Astrocyte (in vitro differentiated cells and primary cell): ENCODE data around the gene HNRNPC. TPM values are rescaled to one million over a fixed set of nuclear protein-coding genes. Genes with fewer than 3 reads are reported as not detected.
A peak's percentile ranks its signal among the peaks of the same experiment; 100 is the strongest.

Experiments
- DNase-seq: peaks from one replicate; pipeline ENCODE4 v3.0.0-alpha.2; 2010; ENCODE audit warnings: low read depth
- FAIRE-seq: peaks from 2 replicates; lab custom pipeline; 2011; peaks lifted over from hg19 to GRCh38; lab: Jason Lieb, UNC
- H2AFZ ChIP-seq: 2 replicates; pipeline ENCODE4 v1.6.0; 2012; ENCODE audit warnings: low read depth, low read length, inconsistent platforms
- H3K27ac ChIP-seq: 2 replicates; pipeline ENCODE4 v1.5.1; 2011; ENCODE audit warnings: low read depth, low read length, inconsistent platforms
- H3K27me3 ChIP-seq: 2 replicates; pipeline ENCODE4 v1.6.0; 2011; ENCODE audit warnings: low read length, inconsistent platforms; ENCODE audit not compliant: insufficient read depth
- H3K36me3 ChIP-seq: 2 replicates; pipeline ENCODE4 v1.5.1; 2011; ENCODE audit warnings: low read length, inconsistent platforms; ENCODE audit not compliant: insufficient read depth
- H3K4me1 ChIP-seq: 2 replicates; pipeline ENCODE4 v1.5.1; 2011; ENCODE audit warnings: low read length, inconsistent platforms; ENCODE audit not compliant: insufficient read depth
- H3K4me2 ChIP-seq: 2 replicates; pipeline ENCODE4 v1.6.0; 2012; ENCODE audit warnings: low read length, inconsistent platforms
- H3K4me3 ChIP-seq: 2 replicates; pipeline ENCODE4 v1.5.1; 2011; ENCODE audit warnings: low read depth, mild to moderate bottlenecking, low read length, inconsistent platforms; ENCODE audit not compliant: insufficient read depth
- H3K79me2 ChIP-seq: 2 replicates; pipeline ENCODE4 v1.6.0; 2012; ENCODE audit warnings: mild to moderate bottlenecking, low read length, inconsistent platforms; ENCODE audit not compliant: insufficient read depth
- H3K9ac ChIP-seq: 2 replicates; pipeline ENCODE4 v1.6.0; 2012; ENCODE audit warnings: mild to moderate bottlenecking, low read length, inconsistent platforms
- H3K9me3 ChIP-seq: 2 replicates; pipeline ENCODE4 v1.5.1; 2012; ENCODE audit warnings: low read depth, mild to moderate bottlenecking, low read length, inconsistent platforms; ENCODE audit not compliant: insufficient read depth
- H4K20me1 ChIP-seq: 2 replicates; pipeline ENCODE4 v1.6.0; 2012; ENCODE audit warnings: low read length, inconsistent platforms; ENCODE audit not compliant: insufficient read depth
- H3K27ac Mint-ChIP-seq: one replicate; pipeline ENCODE4 v1.8.0; 2021; ENCODE audit warnings: mild to moderate bottlenecking, mixed read lengths; ENCODE audit not compliant: unreplicated experiment
- H3K27me3 Mint-ChIP-seq: one replicate; pipeline ENCODE4 v1.8.0; 2021; ENCODE audit warnings: low read depth, mixed read lengths; ENCODE audit not compliant: unreplicated experiment
- H3K36me3 Mint-ChIP-seq: one replicate; pipeline ENCODE4 v1.8.0; 2021; ENCODE audit warnings: low read depth, mixed read lengths; ENCODE audit not compliant: unreplicated experiment
- H3K4me1 Mint-ChIP-seq: one replicate; pipeline ENCODE4 v1.8.0; 2021; ENCODE audit warnings: low read depth, mixed read lengths; ENCODE audit not compliant: unreplicated experiment
- H3K4me3 Mint-ChIP-seq: one replicate; pipeline ENCODE4 v1.8.0; 2021; ENCODE audit warnings: mild to moderate bottlenecking, moderate library complexity, mixed read lengths; ENCODE audit not compliant: unreplicated experiment
- H3K9me3 Mint-ChIP-seq: one replicate; pipeline ENCODE4 v1.8.0; 2021; ENCODE audit warnings: mild to moderate bottlenecking, mixed read lengths; ENCODE audit not compliant: unreplicated experiment
- CTCF ChIP-seq: IDR thresholded peaks from 2 replicates; pipeline ENCODE4 v1.5.1; 2011; ENCODE audit warnings: low read depth, mild to moderate bottlenecking, inconsistent platforms, low read length, moderate library complexity; ENCODE audit not compliant: insufficient read depth
- EZH2 ChIP-seq: IDR thresholded peaks from 2 replicates; pipeline ENCODE4 v1.6.1; 2012; ENCODE audit warnings: mild to moderate bottlenecking, low read length, inconsistent platforms; ENCODE audit not compliant: insufficient read depth
- total RNA-seq: library from RNA; stranded (reverse); gene quantifications from 2 replicates; pipeline ENCODE4 v1.2.1, GENCODE V29; 2021

The HNRNPC gene
- total RNA-seq, 1 donor from 2014 or later: 525 TPM

GRCh38 chr14:21248739-21249411 lies 20.4 kb downstream of the HNRNPC start:
- DNase-seq (no peak), FAIRE-seq (no peak)
- H3K4me1 ChIP-seq: peaks cover 7% of the 10 kb centered on the region
- Mint-ChIP-seq H3K36me3 (peaks cover 23% of the 10 kb centered on the region), H3K4me3 (peak overlapping the region; percentile 57), H3K27me3 (no peaks in the 10 kb centered on the region), H3K9me3 (no peaks in the 10 kb centered on the region), H3K4me1 (peaks cover 16% of the 10 kb centered on the region), H3K27ac (peak overlapping the region; percentile 41)
- no peak overlapping the region for H3K9ac ChIP-seq
- no peaks in the 10 kb centered on the region for H3K9me3 ChIP-seq
- TF ChIP-seq CTCF (no peak), EZH2 (no peak)
- no peak overlapping the region for H3K4me3 ChIP-seq
- no peak overlapping the region for H2AFZ ChIP-seq
- H3K4me2 ChIP-seq: no peak overlapping the region
- no peaks in the 10 kb centered on the region for H3K27me3 ChIP-seq
- H4K20me1 ChIP-seq: peaks cover 100% of the 10 kb centered on the region
- H3K36me3 ChIP-seq: peaks cover 55% of the 10 kb centered on the region
- H3K27ac ChIP-seq: no peak overlapping the region
- peaks cover 100% of the 10 kb centered on the region for H3K79me2 ChIP-seq

- no peaks in the 10 kb centered on the region for H3K9me3 ChIP-seq
- no peak for DNase-seq
- FAIRE-seq: no peak
- peaks cover 7% of the 10 kb centered on the region for H3K4me1 ChIP-seq
- Mint-ChIP-seq H3K4me3 (peak overlapping the region; percentile 57), H3K4me1 (peaks cover 16% of the 10 kb centered on the region), H3K36me3 (peaks cover 23% of the 10 kb centered on the region), H3K27me3 (no peaks in the 10 kb centered on the region), H3K9me3 (no peaks in the 10 kb centered on the region), H3K27ac (no peak overlapping the region)
- TF ChIP-seq CTCF (no peak), EZH2 (no peak)
- H2AFZ ChIP-seq: no peak overlapping the region
- no peak overlapping the region for H3K27ac ChIP-seq
- H3K79me2 ChIP-seq: peaks cover 100% of the 10 kb centered on the region
- H3K4me3 ChIP-seq: no peak overlapping the region
- H3K9ac ChIP-seq: no peak overlapping the region
- H3K27me3 ChIP-seq: no peaks in the 10 kb centered on the region
- H4K20me1 ChIP-seq: peaks cover 100% of the 10 kb centered on the region
- H3K4me2 ChIP-seq: no peak overlapping the region
- peaks cover 58% of the 10 kb centered on the region for H3K36me3 ChIP-seq
These were observed 20.9 kb downstream of the HNRNPC start for GRCh38 chr14:21248338-21248737.

GRCh38 chr14:21245813-21246212 lies 23.4 kb downstream of the HNRNPC start:
- Histone ChIP-seq H2AFZ (no peak overlapping the region), H3K4me3 (no peak overlapping the region), H3K4me2 (no peak overlapping the region), H4K20me1 (peaks cover 100% of the 10 kb centered on the region), H3K4me1 (peaks cover 10% of the 10 kb centered on the region), H3K36me3 (peaks cover 57% of the 10 kb centered on the region), H3K9me3 (no peaks in the 10 kb centered on the region), H3K9ac (no peak overlapping the region), H3K27ac (no peak overlapping the region), H3K27me3 (no peaks in the 10 kb centered on the region), H3K79me2 (peaks cover 100% of the 10 kb centered on the region)
- DNase-seq (no peak), FAIRE-seq (no peak)
- H3K4me1 Mint-ChIP-seq: peaks cover 18% of the 10 kb centered on the region
- H3K4me3 Mint-ChIP-seq: no peak overlapping the region
- peaks cover 23% of the 10 kb centered on the region for H3K36me3 Mint-ChIP-seq
- no peaks in the 10 kb centered on the region for H3K9me3 Mint-ChIP-seq
- no peak overlapping the region for H3K27ac Mint-ChIP-seq
- TF ChIP-seq EZH2 (no peak), CTCF (no peak)
- no peaks in the 10 kb centered on the region for H3K27me3 Mint-ChIP-seq
